Posterior vena cava (tissue), 2 donors: ENCODE results near the gene COL25A1. TPM values are rescaled to one million over a fixed set of nuclear protein-coding genes. Genes with fewer than 3 reads are reported as not detected.

Experiments used
- DNase-seq: peaks from one replicate; pipeline ENCODE4 v3.0.0-alpha.2; 2020; ENCODE audit warnings: low spot score
- intact Hi-C, 2 donors: fragments of 100-400 bp; cut with DNase I; formaldehyde crosslinking; loops; one replicate each; pipeline versions ENCODE4 v1.14.1 to v1.14.2; 2022 to 2023
- total RNA-seq, 2 donors: library from RNA; stranded (reverse); fragmentation: NEBNext Ultra II Directional; extraction: Animal tissue kit (Norgen Biotek cat#: 25700); gene quantifications; one replicate each; pipeline ENCODE4 v1.2.1, GENCODE V29; 2021
- donor health status: DM: yes; HTN: yes; CAD: no.
- donor health status: DM: yes; HTN: yes; CAD: no.

COL25A1 gene
- total RNA-seq, 2 donors from 2014 or later: 1.0 to 1.1 TPM

DNA sequence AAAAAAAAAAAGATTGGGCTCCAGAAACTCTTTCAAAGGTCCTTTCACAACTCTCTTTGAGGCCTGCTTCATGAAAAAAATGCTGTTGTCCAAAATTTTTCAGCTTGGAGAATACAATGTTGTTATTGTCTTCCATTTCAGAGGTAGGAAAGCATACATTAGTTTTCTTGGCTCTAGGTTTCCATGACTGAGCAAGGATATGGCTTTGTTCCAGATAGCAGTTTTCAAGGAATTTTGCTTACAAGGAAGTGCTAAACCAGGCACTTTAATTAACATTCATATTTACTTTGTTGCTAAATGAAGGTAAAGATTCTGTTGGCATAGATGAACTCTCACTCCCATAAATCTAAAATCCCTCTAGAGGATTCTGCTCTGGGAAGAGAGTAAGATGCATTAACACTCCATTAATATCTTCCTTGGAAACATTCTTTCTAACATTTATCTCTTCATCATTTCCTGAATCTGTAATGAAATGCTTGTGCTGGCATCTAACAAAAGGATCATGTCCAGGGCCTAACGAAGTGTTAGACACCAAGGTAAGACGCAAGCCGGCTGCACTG lies 118.4 kb downstream of the COL25A1 start:
- no peak for DNase-seq
- intact Hi-C loops: no loop called here

DNA sequence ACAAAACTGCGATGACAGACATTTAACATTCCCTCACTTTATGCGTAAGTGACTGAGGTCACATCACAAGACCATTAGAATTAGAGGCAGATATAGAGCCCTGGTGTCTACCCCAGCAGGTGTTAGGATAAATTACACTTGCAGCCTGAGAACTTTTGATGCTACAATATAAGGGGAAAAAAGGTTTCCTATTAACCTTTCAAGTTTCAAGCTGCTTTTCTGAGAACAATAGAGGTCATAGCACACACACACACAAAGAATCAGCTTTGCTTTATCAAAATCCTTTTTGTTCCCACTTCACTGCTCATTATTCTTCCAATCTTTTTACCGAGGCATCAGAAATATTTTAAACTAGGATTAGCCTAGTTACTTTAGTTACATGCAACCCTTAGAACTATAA lies 119.8 kb downstream of the COL25A1 start:
- no peak for DNase-seq
- intact Hi-C loops: no loop called here

DNA sequence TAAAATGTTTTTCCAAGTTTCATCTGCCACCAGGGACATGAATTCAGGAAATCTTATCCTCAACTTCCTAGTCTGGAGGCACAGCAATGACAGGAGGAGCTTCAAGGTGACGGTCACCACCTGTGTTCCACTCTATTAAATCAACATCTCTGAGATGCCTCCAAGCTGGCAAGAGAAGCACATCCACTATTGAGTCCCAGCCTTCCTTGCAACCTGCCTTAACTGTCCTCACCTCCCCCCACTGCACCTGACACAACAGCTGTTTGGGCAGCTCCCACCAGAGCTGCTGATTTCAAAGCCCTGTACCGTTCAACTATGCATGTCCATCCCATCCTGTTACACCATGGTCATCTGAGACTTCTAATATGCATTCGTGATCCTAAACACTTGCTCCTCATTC lies 123.4 kb downstream of the COL25A1 start:
- no peak for DNase-seq
- intact Hi-C loops: no loop called here

DNA sequence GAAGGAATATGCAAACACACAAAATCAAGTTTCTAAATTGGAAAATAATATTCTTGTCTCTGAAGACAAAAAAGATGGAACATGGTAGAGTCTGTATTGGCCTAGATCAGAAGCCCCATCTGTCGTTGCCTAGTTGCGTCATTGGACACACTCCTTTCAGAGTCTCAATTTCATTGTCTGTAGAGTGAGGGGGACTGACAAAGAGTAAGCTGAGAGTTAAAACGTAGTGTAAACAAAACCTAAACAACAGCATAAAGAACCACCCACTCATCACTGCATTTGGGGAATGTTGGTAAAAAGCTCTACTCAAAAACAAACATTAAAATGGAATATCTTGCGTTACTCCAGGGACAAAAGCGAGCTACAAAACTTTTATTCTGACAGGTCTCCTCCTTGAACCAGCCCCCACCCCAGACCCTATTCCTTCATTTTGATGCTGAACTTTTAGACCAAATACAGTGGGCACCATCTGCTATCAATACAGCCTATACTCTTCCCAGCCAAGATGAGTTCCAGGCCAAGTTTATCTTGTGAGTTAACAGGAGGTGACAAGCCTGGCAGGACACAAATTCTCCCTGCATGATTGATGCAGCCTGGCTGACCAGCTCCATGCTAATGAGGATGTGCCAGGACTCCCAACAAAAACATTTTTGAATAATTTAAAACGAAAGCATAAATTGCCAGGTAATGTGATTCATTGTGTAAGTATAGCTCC lies 125.2 kb downstream of the COL25A1 start:
- DNase-seq: no peak

DNA sequence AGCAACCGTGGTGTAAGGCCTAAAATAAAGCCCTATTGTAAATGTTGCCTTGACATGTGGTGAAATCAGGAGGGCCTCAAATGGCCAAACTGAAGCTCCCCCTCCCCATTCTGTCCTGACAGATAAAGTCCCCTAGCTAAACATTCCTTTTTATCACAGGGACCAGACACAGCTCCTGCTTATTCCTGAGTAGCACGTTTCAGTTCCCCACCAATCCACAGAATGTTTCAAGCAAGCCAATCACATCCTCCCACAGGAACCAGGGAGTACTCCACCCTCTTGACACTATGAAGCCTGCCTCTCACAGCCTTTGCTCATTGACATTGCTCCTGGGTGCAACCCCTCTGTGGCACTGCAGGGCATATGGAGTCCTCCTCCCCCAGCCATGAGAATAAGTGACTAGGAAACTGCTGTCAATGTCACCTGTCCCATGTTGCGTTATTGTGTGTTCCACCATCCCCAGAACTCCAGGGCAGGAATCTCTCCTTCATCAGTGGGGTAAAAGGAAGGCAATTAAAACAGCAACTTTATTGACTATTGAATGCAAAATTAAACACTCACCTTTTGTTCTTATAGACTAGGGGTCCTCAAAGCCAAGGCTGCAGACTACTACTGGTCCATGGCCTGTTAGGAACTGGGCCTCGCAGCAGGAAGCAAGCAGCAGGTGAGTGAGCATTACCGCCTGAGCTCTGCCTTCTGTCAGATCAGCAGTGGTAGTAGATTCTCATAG lies 128.1 kb downstream of the COL25A1 start:
- no peak for DNase-seq
- intact Hi-C loops: no loop called here

More for the DNA sequence above, 125.2 kb downstream of the COL25A1 start:
- intact Hi-C loops: no loop called here

DNA sequence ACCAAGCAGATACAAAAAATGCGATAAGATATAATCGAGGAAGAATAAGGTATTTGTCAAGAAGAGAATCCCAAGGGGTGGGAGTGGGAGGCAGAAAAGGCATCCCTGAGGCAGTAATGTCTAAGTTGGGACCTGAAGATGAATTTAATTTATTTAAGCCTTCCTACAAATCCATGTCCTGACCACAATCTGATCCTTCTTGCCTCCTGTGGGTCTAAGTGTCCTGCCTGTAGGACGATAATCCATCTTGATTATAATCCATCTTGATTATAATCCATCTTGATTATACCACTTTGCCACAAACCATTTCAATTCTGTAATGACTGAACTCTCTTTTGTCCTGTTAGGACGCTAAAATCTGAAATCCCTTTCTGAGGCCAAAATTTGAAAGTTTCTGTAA lies 130.2 kb downstream of the COL25A1 start:
- intact Hi-C loops: no loop called here
- no peak for DNase-seq

DNA sequence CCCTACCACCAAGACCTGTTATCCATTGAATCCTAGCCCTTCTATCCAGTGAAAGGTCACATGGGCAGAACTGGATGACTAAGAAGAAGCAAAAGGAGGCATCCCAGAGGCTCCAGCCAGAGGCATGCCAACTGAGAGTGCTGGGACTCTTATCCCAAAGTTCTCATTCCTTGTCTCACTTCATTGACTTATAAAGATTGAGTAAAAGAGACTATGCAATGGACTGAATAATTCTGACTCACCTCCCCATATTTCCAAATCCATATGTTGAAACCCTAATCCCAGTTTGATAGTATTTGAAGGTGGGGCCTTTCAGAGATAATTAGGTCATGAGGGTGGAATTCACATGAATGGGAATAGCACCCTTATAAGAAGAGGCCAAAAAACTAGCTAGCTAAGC lies 131.4 kb downstream of the COL25A1 start:
- intact Hi-C loops: no loop called here
- no peak for DNase-seq

DNA sequence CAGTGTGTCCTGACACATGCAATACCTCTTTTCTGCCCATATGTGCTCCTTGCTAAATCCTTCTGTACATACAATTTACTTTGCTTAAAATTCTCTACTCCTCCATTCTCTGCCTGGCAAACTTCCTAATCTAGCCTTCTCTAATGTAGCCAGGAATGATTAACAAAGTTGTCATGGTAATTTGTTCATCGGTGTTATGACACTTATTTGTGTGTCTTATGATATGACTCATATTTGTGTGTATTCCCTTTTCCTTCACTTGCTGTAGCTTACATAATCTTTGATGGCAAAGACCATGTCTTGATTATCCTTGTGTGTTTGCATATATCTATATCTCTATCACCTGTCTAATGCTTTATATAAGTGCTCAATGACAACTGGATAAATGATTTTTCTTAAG lies 133.3 kb downstream of the COL25A1 start:
- no peak for DNase-seq
- intact Hi-C loops: no loop called here

DNA sequence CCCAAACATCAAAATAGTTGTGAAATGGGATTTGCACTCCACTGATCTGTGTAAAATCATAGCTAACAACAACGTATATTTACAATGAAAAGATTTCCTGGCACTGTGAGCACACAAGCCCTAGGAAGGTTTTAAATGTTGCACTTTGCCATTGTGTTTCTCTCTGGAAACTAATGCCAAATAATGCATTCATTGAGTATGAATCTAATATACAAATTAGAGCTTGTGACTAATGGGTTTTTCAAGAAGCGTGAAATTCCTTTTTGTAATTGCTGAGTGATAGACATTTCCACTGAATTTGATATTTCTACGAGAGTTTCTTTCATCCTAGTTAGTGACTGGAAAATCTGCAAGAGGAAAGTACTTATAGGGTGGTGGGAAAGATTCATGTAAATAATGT lies 135.9 kb downstream of the COL25A1 start:
- no peak for DNase-seq
- intact Hi-C loops: no loop called here

DNA sequence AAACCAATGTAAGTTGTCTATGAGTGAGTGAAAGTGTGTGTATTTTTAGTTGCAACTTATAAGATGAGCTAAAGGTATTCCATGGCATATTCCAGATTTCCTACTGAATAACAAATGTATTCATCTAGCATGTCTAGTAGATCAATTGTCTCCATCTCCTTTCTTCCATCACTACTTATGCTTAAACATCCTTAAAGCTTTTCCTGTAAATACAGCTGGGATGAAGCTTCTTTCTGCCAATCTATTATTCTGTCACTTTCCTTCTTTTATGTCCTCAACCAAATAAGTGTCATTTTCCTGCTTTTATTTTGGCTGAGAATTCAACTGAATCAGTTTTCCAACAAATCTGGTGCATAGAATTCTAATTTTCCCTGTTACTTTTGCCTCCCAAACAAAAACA lies 136.3 kb downstream of the COL25A1 start:
- intact Hi-C loops: no loop called here

DNA sequence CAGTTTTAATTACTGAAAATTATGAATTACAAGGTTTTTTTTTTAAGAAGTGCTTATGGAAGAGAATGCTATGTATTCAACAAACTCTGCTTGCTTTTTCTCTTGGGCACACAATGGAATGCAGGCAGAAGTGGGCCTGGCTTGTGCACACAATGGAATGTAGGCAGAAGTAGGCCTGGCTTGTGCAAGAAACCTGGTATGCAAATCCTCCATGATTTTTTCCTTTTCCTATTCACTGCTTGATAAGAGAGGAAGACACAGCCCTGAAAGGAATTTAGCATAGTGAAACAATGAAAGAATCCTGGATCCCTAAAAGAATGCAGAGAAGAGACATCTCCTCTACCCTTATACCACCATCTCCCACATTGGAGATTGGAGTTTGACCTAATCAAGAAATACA lies 138.4 kb downstream of the COL25A1 start:
- DNase-seq: no peak
- intact Hi-C loops: no loop called here

More for the DNA sequence above, 136.3 kb downstream of the COL25A1 start:
- no peak for DNase-seq

DNA sequence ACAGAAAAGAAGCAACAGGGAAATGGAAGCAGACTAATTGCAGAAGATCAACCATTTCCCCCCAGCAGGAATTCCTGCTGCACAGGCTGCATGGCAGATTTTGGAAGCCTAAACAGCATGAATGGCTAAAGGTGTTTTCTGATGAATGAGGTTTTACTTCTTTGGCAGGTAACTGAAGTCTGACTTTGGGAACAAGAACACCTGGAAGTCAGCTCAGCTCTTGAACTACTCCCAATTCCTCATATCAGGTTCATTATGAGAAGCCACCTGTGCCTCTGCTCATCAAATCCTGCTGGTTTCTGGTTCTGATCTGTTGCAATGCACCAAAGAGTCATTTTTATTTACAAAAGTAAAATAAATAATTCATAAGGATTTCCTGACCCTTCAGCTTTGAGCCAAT lies 139.0 kb downstream of the COL25A1 start:
- intact Hi-C loops: no loop called here
- DNase-seq: no peak

DNA sequence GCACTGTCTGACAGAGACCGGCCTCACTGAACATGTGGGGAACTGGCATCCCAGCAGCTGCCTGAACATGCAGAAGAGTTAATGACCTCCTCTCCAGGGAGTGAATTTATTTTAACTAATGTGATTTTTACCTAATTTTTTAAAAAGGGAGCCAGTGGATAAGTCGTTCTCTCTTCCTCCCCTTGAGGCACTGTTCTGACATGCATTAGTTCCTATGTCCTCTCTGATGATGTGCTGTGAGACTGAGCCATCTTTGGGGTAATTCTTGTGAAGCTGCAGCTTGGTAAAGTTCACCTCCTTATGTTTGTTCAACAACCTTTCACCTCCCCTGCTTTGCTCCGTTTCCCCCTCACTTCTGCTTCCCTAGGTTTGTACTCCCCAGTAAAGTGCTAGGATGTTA lies 139.7 kb downstream of the COL25A1 start:
- intact Hi-C loops: no loop called here
- no peak for DNase-seq

DNA sequence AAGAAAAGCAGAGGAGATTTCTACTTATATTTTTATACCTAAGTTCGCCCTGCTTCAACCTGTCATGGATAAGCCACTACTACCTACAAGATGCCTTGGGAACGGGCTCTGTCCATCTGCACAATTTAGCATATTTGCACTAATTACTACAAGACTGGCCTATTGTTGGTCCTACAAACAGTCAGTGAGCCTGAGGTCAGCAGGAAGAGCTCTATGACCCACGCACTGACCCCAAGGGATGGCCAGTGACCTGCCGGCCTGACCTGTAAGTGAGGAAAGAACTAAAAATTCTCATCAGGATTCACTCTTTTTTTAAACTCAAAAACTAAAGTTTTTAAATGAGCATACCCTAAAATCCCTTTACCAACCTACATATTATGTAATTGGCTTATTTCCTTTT lies 142.0 kb downstream of the COL25A1 start:
- DNase-seq: no peak
- intact Hi-C loops: no loop called here

DNA sequence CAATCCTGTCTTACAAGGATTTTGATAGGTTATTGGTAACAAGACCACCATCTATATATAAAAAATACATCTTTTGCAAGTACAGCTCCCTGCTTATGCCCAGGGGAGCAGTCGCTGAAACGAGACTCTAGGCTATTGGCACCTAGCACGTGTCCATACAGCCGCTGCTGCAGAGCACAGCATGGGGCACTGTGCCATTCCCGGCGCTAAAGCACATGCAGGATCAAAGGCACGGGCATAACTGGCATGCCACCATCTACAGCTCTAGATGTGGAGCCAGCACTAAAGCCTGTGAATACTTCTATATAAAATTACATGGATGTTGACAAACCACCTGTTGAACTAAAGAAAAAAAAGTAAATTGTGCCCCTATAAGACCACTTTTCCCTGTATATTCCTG lies 144.8 kb downstream of the COL25A1 start:
- no peak for DNase-seq
- intact Hi-C loops: no loop called here

DNA sequence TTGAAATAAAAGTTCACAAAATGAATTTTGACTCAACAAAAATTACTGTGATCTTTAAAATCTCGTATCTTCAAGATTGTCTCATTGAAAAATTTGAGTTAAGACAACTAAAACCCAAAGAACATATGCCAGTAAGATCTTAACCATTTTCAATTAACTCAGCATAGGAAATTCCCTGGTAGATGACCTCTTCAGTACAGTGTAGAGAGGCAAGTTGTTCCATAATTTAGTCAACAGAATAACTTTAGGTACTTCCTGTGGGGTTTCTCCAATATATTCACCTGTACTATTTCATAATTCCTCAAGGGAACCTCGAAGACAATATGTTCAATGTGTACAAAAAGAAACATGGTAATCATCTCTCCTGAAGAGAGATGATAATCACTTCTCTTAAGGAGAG lies 145.3 kb downstream of the COL25A1 start:
- no peak for DNase-seq
- intact Hi-C loops: no loop called here

DNA sequence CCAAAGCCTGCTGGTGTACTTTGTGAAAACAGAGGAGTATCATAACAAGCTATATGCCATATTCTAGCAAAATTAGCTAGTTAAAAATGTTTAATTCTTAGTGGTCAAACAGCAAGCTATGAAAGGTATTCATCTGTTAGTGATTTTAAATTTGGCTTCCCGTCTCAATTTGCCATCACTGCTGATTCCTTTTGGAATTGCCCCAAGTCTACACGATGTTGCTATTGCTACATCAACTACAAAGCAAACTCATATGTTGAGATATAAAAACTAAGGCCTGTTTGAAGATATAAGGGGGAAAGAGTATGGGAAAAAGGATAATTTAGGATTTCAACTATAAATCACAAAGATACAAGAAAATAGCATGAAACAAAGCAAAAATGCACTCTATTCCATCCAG lies 146.1 kb downstream of the COL25A1 start:
- intact Hi-C loops: no loop called here
- DNase-seq: no peak

DNA sequence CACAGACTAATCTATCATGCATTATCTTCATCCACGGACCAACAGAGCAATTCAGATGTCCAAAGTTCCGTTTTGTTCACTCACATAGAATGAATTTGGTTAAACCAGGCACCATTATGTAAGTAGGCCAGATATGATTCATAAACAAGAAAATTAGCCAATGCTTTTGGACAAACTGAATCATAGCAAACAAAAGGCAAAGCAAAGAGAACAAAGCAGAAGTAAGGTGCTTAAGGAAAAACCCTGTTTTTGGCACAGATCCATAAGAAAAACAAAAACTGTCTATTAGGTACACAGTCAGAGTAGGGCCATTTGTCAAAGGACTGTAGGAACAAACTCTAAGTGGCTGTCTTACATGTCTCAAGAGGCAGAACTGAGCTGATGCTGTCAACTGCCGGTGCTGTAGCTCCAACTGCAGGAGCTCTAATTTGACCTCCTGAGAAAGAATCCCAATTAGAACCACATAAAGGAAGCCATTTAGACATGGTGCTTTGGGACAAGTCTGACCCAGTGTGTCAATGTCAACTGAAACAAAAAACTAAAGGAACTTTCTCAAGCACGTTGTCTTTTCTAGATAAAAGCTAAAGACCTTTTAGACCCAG lies 146.7 kb downstream of the COL25A1 start:
- intact Hi-C loops: no loop called here
- no peak for DNase-seq

DNA sequence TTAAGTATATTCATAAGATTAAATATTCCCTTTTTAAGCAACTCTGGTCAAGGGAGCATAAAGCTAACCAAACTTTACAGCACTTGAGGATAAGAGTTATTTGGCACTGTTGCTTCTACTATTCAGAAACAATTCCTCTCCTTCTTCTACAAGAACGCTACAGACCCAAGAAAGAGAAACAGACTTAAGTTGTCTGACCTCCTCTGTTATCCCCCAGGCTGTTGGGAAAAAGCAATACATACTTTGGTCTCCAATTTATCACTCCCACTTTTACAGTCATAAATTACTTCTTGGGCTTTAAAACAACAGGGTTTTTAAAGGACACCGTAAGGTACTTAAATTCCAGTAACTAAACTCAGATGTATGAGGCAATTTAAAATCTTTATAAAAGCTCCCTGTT lies 147.4 kb downstream of the COL25A1 start:
- no peak for DNase-seq
- intact Hi-C loops: no loop called here

DNA sequence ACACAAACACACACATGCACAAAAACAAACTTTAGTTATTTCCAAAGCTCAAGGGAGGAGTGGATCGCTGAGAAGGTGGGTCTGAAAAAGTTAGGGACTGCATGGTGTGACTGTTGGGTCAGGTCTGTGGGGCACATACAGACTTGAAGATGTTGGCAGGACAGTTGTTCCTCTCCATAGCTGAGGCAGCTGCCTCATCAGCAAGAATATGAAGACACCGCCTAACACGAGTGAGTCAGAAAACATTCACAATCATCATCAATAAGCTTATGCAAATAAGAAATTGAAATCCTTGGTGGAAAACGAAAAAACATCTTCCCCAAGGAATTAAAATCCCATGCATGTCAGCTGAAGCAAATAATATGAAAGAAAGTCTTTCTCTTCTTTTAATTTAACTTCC lies 148.0 kb downstream of the COL25A1 start:
- intact Hi-C loops: no loop called here
- no peak for DNase-seq

DNA sequence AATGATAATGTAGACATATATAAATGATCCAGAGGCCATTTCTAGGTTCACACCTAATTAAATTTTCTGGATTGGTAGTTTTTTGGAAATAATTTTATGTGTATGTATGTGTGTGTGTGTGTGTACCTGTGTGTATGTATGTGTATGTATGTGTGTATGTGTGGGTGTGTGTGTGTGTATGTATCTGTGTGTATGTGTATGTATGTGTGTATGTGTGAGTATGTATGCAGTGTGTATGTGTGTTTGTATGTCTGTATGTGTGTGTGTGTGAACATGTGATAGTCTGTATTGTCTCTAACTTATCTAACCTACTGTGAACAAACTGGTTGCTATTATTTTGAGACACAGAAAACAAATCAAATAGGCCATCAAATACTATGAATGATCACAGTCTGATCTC lies 152.6 kb downstream of the COL25A1 start:
- intact Hi-C loops: no loop called here
- DNase-seq: no peak
